ENCODE results near the gene SORBS1.

DNA sequence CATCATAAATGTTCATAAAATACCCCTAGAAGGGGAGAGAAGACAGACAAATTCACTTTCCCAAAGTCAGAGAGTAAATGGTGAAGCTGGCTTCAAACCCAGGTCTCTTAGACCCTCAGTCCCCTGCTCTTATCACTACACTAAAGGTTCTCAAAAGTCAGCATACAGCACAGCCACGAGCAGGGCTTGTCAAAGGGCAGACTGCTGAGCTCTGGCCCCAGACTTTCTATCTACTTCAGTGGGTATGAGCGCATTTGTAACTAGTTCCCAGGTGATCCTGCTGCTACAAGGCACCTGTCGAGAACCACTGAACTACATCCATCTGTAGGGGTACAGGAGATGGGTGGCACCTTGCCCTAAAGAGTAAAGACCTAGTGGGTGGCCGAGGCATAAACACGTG lies 91.5 kb downstream of the SORBS1 start:
- no peak for TF ChIP-seq EZH2 (IDR thresholded peaks at IDR 0.05)
- TF ChIP-seq, protein P1, sequence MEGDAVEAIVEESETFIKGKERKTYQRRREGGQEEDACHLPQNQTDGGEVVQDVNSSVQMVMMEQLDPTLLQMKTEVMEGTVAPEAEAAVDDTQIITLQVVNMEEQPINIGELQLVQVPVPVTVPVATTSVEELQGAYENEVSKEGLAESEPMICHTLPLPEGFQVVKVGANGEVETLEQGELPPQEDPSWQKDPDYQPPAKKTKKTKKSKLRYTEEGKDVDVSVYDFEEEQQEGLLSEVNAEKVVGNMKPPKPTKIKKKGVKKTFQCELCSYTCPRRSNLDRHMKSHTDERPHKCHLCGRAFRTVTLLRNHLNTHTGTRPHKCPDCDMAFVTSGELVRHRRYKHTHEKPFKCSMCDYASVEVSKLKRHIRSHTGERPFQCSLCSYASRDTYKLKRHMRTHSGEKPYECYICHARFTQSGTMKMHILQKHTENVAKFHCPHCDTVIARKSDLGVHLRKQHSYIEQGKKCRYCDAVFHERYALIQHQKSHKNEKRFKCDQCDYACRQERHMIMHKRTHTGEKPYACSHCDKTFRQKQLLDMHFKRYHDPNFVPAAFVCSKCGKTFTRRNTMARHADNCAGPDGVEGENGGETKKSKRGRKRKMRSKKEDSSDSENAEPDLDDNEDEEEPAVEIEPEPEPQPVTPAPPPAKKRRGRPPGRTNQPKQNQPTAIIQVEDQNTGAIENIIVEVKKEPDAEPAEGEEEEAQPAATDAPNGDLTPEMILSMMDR (IDR thresholded peaks at IDR 0.05), result no peak

Data from neural progenitor cell (in vitro differentiated cells).